GM13976 (cell line): ENCODE measurements around the gene ATG10.
"Not testable (repeated sequence)": the region's sequence is repeated elsewhere in the genome, so short reads cannot be mapped to it uniquely, and the experiment has no call there.

Source experiments
- DNase-seq: peaks from one replicate; pipeline ENCODE4 v3.0.0; 2012; ENCODE audit warnings: low spot score
- CTCF ChIP-seq: IDR thresholded peaks from 2 replicates; pipeline ENCODE4 v1.5.1; 2012; ENCODE audit warnings: borderline replicate concordance, mild to moderate bottlenecking; ENCODE audit not compliant: insufficient read depth; ENCODE audit errors: extremely low read depth, missing control alignments, control extremely low read depth
- in situ Hi-C: fragments of 300-500 bp; cut with MboI; formaldehyde crosslinking; loops from one replicate; pipeline ENCODE4 v1.12.0; 2022; ENCODE audit warnings: low sequenced_read_pairs, mixed read lengths, inconsistent platforms; ENCODE audit not compliant: unreplicated experiment

Gene ATG10

GRCh38 chr5:82031220-82032119, 59.6 kb downstream of the ATG10 start:
- in situ Hi-C loops, result no loop called here
- no peak for TF ChIP-seq CTCF
- DNase-seq, result no peak

- in situ Hi-C loops, DNase-seq: not testable (repeated sequence)
Measured at GRCh38 chr5:82042894-82043293, 71.1 kb downstream of the ATG10 start.

GRCh38 chr5:82044010-82044409, 72.2 kb downstream of the ATG10 start:
- in situ Hi-C loops, result no loop called here
- DNase-seq, result no peak
- no peak for TF ChIP-seq CTCF

- in situ Hi-C loops, result no loop called here
- no peak for TF ChIP-seq CTCF
- DNase-seq, result no peak
Measured at GRCh38 chr5:82045554-82046275, 73.9 kb downstream of the ATG10 start.

GRCh38 chr5:82046276-82046647, 74.4 kb downstream of the ATG10 start:
- DNase-seq, result no peak
- in situ Hi-C loops, result no loop called here
- no peak for TF ChIP-seq CTCF

GRCh38 chr5:82050955-82051354, 79.1 kb downstream of the ATG10 start:
- in situ Hi-C loops, result no loop called here
- no peak for DNase-seq
- TF ChIP-seq CTCF, result no peak
